Stimulated activated CD8-positive, alpha-beta memory T cell treated with anti-CD3 and anti-CD28 coated beads, Interleukin-4, amount 100 ng/mL, for 48 hours (primary cell): Measurements from ENCODE around the gene TUBA4A.
A peak's percentile ranks its signal among the peaks of the same experiment; 100 is the strongest.
"Not testable (repeated sequence)": the region's sequence is repeated elsewhere in the genome, so short reads cannot be mapped to it uniquely, and the experiment has no call there.

Experiments used
- DNase-seq: peaks from one replicate; pipeline ENCODE4 v3.0.0-alpha.2; 2020

TUBA4A gene

GRCh38 chr2:219253753-219254589, at the start of gene TUBA4A:
Gene TUBA4A (minus strand): TSS chr2:219253918. CDS start chr2:219253858, 60 bp downstream.
- peak; percentile 93 for DNase-seq

- no peak for DNase-seq
These were observed 48.8 kb upstream of the TUBA4A start for GRCh38 chr2:219302412-219302968.

- DNase-seq: no peak
These were observed 46.3 kb upstream of the TUBA4A start for GRCh38 chr2:219300022-219300421.

GRCh38 chr2:219299372-219299760, 45.6 kb upstream of the TUBA4A start:
- no peak for DNase-seq

GRCh38 chr2:219298759-219299371, 45.1 kb upstream of the TUBA4A start:
- DNase-seq: peak; percentile 98

- DNase-seq: no peak
These were observed 44.2 kb upstream of the TUBA4A start for GRCh38 chr2:219297766-219298456.

GRCh38 chr2:219296631-219297391, 43.1 kb upstream of the TUBA4A start:
- peak; percentile 24 for DNase-seq

GRCh38 chr2:219296142-219296541, 42.4 kb upstream of the TUBA4A start:
- peak; percentile 14 for DNase-seq

- peak; percentile 91 for DNase-seq
These were observed 40.9 kb upstream of the TUBA4A start for GRCh38 chr2:219294356-219295351.

- peak; percentile 21 for DNase-seq
These were observed 40.1 kb upstream of the TUBA4A start for GRCh38 chr2:219293736-219294231.

- DNase-seq: peak; percentile 20
These were observed 38.9 kb upstream of the TUBA4A start for GRCh38 chr2:219292616-219293015.

GRCh38 chr2:219291910-219292490, 38.3 kb upstream of the TUBA4A start:
- no peak for DNase-seq

- no peak for DNase-seq
These were observed 37.7 kb upstream of the TUBA4A start for GRCh38 chr2:219291394-219291793.

GRCh38 chr2:219290381-219291171, 36.9 kb upstream of the TUBA4A start:
- DNase-seq: no peak

GRCh38 chr2:219289537-219290361, 36.0 kb upstream of the TUBA4A start:
- no peak for DNase-seq

- no peak for DNase-seq
These were observed 35.4 kb upstream of the TUBA4A start for GRCh38 chr2:219289195-219289536.

- no peak for DNase-seq
These were observed 34.0 kb upstream of the TUBA4A start for GRCh38 chr2:219287580-219288265.

GRCh38 chr2:219287116-219287440, 33.4 kb upstream of the TUBA4A start:
- DNase-seq: not testable (repeated sequence)
